OCI-LY7 (cell line): Measurements from ENCODE around the gene CEP112.

Source experiments
- EZH2phosphoT487 ChIP-seq: fragments of 200-600 bp; sonication (generic); IDR thresholded peaks from 2 replicates; pipeline ENCODE4 v1.6.1; 2018; ENCODE audit warnings: low read depth, borderline replicate concordance, mild to moderate bottlenecking, mixed run types, antibody characterized with exemption, low read length, moderate library complexity, mixed read lengths
- TF ChIP-seq, protein P1 (sequence below): fragments of 200-600 bp; sonication (generic); conservative IDR thresholded peaks from 2 replicates; pipeline ENCODE4 v1.5.1; 2014; ENCODE audit warnings: mild to moderate bottlenecking, antibody characterized with exemption, low read length, moderate library complexity, mixed read lengths

DNA sequence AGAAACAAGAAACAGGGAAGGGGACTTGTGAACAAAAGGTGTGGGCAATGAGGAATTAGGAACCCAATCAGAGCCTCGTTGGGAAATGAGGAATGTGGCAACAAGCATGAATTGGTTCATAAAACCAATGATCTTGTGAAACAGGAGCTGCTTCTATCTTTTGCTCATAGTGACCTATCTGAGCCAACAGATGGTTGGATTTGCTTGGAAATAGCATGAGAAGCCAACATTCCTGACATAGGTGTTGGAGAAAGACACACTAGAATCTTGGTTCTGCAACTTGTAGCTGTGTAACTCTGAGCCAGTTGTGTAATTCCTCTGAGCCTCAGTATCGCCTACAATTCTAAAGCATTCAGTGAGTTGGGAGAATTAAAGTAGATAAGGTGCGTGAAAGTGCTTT is 378.6 kb downstream of the CEP112 start:
- TF ChIP-seq, protein P1, sequence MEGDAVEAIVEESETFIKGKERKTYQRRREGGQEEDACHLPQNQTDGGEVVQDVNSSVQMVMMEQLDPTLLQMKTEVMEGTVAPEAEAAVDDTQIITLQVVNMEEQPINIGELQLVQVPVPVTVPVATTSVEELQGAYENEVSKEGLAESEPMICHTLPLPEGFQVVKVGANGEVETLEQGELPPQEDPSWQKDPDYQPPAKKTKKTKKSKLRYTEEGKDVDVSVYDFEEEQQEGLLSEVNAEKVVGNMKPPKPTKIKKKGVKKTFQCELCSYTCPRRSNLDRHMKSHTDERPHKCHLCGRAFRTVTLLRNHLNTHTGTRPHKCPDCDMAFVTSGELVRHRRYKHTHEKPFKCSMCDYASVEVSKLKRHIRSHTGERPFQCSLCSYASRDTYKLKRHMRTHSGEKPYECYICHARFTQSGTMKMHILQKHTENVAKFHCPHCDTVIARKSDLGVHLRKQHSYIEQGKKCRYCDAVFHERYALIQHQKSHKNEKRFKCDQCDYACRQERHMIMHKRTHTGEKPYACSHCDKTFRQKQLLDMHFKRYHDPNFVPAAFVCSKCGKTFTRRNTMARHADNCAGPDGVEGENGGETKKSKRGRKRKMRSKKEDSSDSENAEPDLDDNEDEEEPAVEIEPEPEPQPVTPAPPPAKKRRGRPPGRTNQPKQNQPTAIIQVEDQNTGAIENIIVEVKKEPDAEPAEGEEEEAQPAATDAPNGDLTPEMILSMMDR, result no peak
- TF ChIP-seq EZH2phosphoT487, result no peak
